ENCODE results near the gene CCT8L2.
"Not testable (repeated sequence)": the region's sequence is repeated elsewhere in the genome, so short reads cannot be mapped to it uniquely, and the experiment has no call there.

Gene CCT8L2

DNA sequence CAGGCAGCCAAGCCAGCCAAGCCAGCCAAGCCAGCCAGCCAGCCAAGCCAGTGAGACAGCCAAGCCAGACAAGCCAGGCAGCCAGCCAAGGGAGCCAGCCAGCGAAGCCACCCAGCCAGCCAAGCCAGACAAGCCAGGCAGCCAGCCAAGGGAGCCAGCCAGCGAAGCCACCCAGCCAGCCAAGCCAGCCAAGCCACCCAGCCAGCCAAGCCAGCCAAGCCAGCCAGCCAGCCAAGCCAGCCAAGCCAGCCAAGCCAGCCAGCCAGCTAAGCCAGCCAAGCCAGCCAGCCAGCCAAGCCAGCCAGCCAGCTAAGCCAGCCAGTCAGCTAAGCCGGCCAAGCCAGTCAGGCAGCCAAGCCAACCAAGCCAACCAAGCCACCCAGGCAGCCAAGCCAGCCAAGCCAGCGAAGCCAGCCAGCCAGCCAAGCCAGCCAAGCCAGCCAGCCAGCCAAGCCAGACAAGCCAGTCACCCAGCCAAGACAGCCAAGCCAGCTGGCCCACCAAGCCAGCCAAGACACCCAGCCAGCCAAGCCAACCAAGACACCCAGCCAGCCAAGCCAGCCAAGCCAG, 34.1 kb downstream of the CCT8L2 start:
- DNase-seq, result not testable (repeated sequence)

- not testable (repeated sequence) for DNase-seq
These were observed 35.1 kb downstream of the CCT8L2 start for GRCh38 chr22:16557511-16557910.

DNA sequence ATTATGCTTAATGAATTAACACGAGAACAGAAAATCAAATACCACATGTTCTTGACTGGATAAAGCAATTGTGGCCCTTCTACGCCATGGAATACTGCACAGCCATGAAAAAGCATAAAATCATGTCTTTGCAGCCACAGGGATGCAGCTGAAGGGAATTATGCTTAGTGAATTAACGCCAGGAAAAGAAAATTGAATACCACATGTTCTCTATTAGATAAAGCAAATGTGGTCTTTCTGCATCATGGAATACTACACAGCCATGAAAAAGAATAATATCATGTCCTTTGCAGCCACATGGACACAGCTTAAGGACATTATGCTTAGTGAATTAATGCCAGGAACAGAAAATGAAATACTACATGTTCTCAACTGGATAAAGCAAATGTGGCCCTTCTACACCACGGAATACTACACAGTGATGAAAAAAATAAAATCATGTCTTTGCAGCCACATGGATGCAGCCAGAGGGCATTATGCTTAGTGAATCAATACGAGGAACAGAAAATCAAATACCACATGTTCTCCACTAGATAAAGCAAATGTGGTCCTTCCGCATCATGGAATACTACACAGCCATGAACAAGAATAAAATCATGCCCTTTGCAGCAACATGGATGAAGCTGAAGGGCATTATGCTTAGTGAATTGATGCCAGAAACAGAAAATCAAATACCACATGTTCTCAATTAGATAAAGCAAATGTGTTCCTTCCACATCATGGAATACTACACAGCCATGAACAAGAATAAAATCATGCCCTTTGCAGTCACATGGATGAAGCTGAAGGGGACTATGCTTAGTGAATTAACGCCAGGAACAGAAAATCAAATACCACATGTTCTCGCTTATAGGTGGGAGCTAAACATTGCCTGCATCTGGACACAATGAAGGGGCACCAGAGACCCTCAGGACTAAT, 37.3 kb downstream of the CCT8L2 start:
- not testable (repeated sequence) for DNase-seq

- not testable (repeated sequence) for DNase-seq
These were observed 49.3 kb downstream of the CCT8L2 start for GRCh38 chr22:16543310-16543709.
